Subcutaneous adipose tissue (tissue), 4 donors: Measurements from ENCODE around the gene COA4. TPM values are rescaled to one million over a fixed set of nuclear protein-coding genes. Genes with fewer than 3 reads are reported as not detected.

Source experiments
- CTCF ChIP-seq: fragments of 450-650 bp; IDR thresholded peaks from one replicate; pipeline ENCODE4 v1.5.1; 2016; ENCODE audit warnings: low read depth, mild to moderate bottlenecking, control low read depth, antibody characterized with exemption, moderate library complexity
- total RNA-seq, 4 donors: library from RNA; depleted of rRNA; stranded (reverse); fragments of >200 nt; gene quantifications; one replicate each; pipeline ENCODE4 v1.1.0, GENCODE V29; 2016

Gene COA4
- total RNA-seq, 4 donors from 2014 or later: 41.4 to 69.0 (median 53.8) TPM

- no peak for TF ChIP-seq CTCF
Observed at GRCh38 chr11:73851046-73851764, 25.4 kb downstream of the COA4 start.

GRCh38 chr11:73839123-73839457, 37.6 kb downstream of the COA4 start:
- no peak for TF ChIP-seq CTCF

GRCh38 chr11:73838443-73839122, 38.1 kb downstream of the COA4 start:
- no peak for TF ChIP-seq CTCF

GRCh38 chr11:73833067-73833466, 43.6 kb downstream of the COA4 start:
- TF ChIP-seq CTCF: no peak

GRCh38 chr11:73830261-73830660, 46.4 kb downstream of the COA4 start:
- no peak for TF ChIP-seq CTCF

Other genes starting within 250 kb of the COA4 start
- gene PLEKHB1, start 230.3 kb downstream of the COA4 start, total RNA-seq: 1 to 10 TPM in 1 of 4 donors, under 1 TPM in 1, not detected in 2; 0.88 to 1.7 TPM
- 100 to 1,000 TPM in 3 of 4 donors, 10 to 100 TPM in 1; 96.9 to 145 (median 118) TPM for gene RAB6A, start 115.8 kb downstream of the COA4 start, total RNA-seq
- gene MRPL48, start 89.0 kb downstream of the COA4 start, total RNA-seq: 10 to 100 TPM in 3 of 4 donors, 1 to 10 TPM in 1; 8.2 to 12.4 (median 10.6) TPM
- gene PAAF1, start 153 bp upstream of the COA4 start, total RNA-seq: 10 to 100 TPM in 3 of 4 donors, 1 to 10 TPM in 1; 8.2 to 28.4 (median 20.6) TPM
- not detected for gene DNAJB13, start 74.2 kb upstream of the COA4 start, total RNA-seq
- gene UCP2, start 106.0 kb upstream of the COA4 start, total RNA-seq: 100 to 1,000 TPM in 2 of 4 donors, 10 to 100 TPM in 2; 43.6 to 127 (median 110) TPM
- gene UCP3, start 132.2 kb upstream of the COA4 start, total RNA-seq: 1 to 10 TPM in 1 of 4 donors, under 1 TPM in 3; 0.44 to 1.7 (median 0.78) TPM